SU-DHL-6 (cell line): Measurements from ENCODE around the gene NDUFB6.
A peak's percentile ranks its signal among the peaks of the same experiment; 100 is the strongest.
"Not testable (repeated sequence)": the region's sequence is repeated elsewhere in the genome, so short reads cannot be mapped to it uniquely, and the experiment has no call there.

Experiments used
- H2AFZ ChIP-seq: fragments of 200-600 bp; sonication (generic); 2 replicates; pipeline ENCODE4 v1.6.1; 2014; ENCODE audit warnings: low read depth, mild to moderate bottlenecking, moderate library complexity, mixed read lengths, antibody characterized with exemption, low read length; ENCODE audit not compliant: severe bottlenecking
- H3F3A ChIP-seq: fragments of 200-600 bp; shearing (Covaris generic); 2 replicates; pipeline ENCODE4 v1.6.0; 2016; ENCODE audit warnings: antibody characterized with exemption, mild to moderate bottlenecking; ENCODE audit not compliant: insufficient read depth
- H3K27ac ChIP-seq: fragments of 200-600 bp; sonication (generic); 2 replicates; pipeline ENCODE4 v1.5.1; 2016; ENCODE audit warnings: low read depth, mild to moderate bottlenecking, low read length, moderate library complexity, mixed read lengths
- H3K27me3 ChIP-seq: fragments of 200-600 bp; sonication (generic), shearing (Covaris generic); 2 replicates; pipeline ENCODE4 v1.6.0; 2014; ENCODE audit warnings: mild to moderate bottlenecking, low read length
- H3K36me3 ChIP-seq: fragments of 200-600 bp; sonication (generic); 2 replicates; pipeline ENCODE4 v1.6.1; 2014; ENCODE audit warnings: mild to moderate bottlenecking, low read length, mixed read lengths
- H3K4me2 ChIP-seq: fragments of 300-600, 200-600 bp; shearing (Covaris generic), sonication (generic); 2 replicates; pipeline ENCODE4 v1.6.0; 2014; ENCODE audit warnings: low read length, low read depth, mild to moderate bottlenecking; ENCODE audit not compliant: poor library complexity, severe bottlenecking
- H3K4me3 ChIP-seq: fragments of 200-600 bp; sonication (generic); 2 replicates; pipeline ENCODE4 v1.5.1; 2014; ENCODE audit warnings: antibody characterized with exemption, low read length, mild to moderate bottlenecking, mixed read lengths; ENCODE audit not compliant: insufficient read depth, poor library complexity, severe bottlenecking
- H3K79me2 ChIP-seq: fragments of 200-600 bp; sonication (generic); 2 replicates; pipeline ENCODE4 v1.6.1; 2014; ENCODE audit warnings: mild to moderate bottlenecking, low read length, moderate library complexity; ENCODE audit not compliant: insufficient read depth
- H3K9ac ChIP-seq: fragments of 200-600 bp; sonication (generic); 2 replicates; pipeline ENCODE4 v1.7.0; 2014; ENCODE audit warnings: mild to moderate bottlenecking, low read length
- H3K9me2 ChIP-seq: fragments of 200-600 bp; sonication (generic); replicated peaks from 2 replicates; pipeline ENCODE4 v1.6.1; 2014; ENCODE audit warnings: low read length; ENCODE audit not compliant: insufficient read depth
- H3K9me3 ChIP-seq: fragments of 200-600 bp; sonication (generic); 2 replicates; pipeline ENCODE4 v1.6.1; 2014; ENCODE audit warnings: low read length, mixed read lengths; ENCODE audit not compliant: insufficient read depth
- H4K20me1 ChIP-seq: fragments of 200-600 bp; sonication (generic); 2 replicates; pipeline ENCODE4 v1.6.1; 2014; ENCODE audit warnings: low read depth, mild to moderate bottlenecking, antibody characterized with exemption, low read length, moderate library complexity, mixed read lengths
- CTCF ChIP-seq: fragments of 200-600 bp; sonication (generic); IDR thresholded peaks from one replicate; pipeline ENCODE4 v1.5.1; 2017; ENCODE audit warnings: antibody characterized with exemption, mild to moderate bottlenecking, low read length, moderate library complexity; ENCODE audit not compliant: insufficient read depth, poor library complexity, severe bottlenecking
- EZH2phosphoT487 ChIP-seq: fragments of 200-600 bp; sonication (generic), shearing (Covaris generic); conservative IDR thresholded peaks from 2 replicates; pipeline ENCODE4 v1.6.1; 2018; ENCODE audit warnings: mild to moderate bottlenecking, antibody characterized with exemption, low read length, moderate library complexity, mixed read lengths

Gene NDUFB6

GRCh38 chr9:32525709-32526030 lies 47.3 kb downstream of the NDUFB6 start:
- no peaks in the 10 kb centered on the region for H3K27me3 ChIP-seq

GRCh38 chr9:32524892-32525708 lies 47.9 kb downstream of the NDUFB6 start:
- Histone ChIP-seq H3K4me3 (no peak overlapping the region), H3K9me2 (no peaks in the 10 kb centered on the region), H4K20me1 (no peaks in the 10 kb centered on the region), H3K9ac (no peak overlapping the region), H3K27me3 (no peaks in the 10 kb centered on the region), H3K9me3 (peaks cover 3% of the 10 kb centered on the region; the same call in 1 of the 2 replicates), H3K36me3 (0 out of 2 replicates have a peak, but pooled peaks cover 7% of the 10 kb centered on the region), H3K79me2 (no peaks in the 10 kb centered on the region), H3F3A (no peaks in the 10 kb centered on the region), H2AFZ (peak overlapping the region; percentile 83), H3K27ac (no peak overlapping the region), H3K4me2 (no peak overlapping the region)
- TF ChIP-seq CTCF (no peak), EZH2phosphoT487 (no peak)

More at GRCh38 chr9:32525709-32526030, 47.3 kb downstream of the NDUFB6 start:
- H4K20me1 ChIP-seq: no peaks in the 10 kb centered on the region
- peak overlapping the region; percentile 83 for H2AFZ ChIP-seq
- peak overlapping the region; percentile 43 for H3K9ac ChIP-seq
- H3K27ac ChIP-seq: no peak overlapping the region
- no peaks in the 10 kb centered on the region for H3F3A ChIP-seq
- H3K4me2 ChIP-seq: peak overlapping the region; percentile 88
- no peaks in the 10 kb centered on the region for H3K79me2 ChIP-seq
- 0 out of 2 replicates have a peak, but pooled peaks cover 7% of the 10 kb centered on the region for H3K36me3 ChIP-seq
- TF ChIP-seq EZH2phosphoT487 (no peak), CTCF (no peak)
- H3K4me3 ChIP-seq: peak overlapping the region; percentile 66
- no peaks in the 10 kb centered on the region for H3K9me2 ChIP-seq
- H3K9me3 ChIP-seq: 0 out of 2 replicates have a peak, but pooled peaks cover 3% of the 10 kb centered on the region

GRCh38 chr9:32524558-32524891 lies 48.4 kb downstream of the NDUFB6 start:
- not testable (repeated sequence) for H3F3A ChIP-seq, H3K9me2 ChIP-seq, H3K27me3 ChIP-seq, H4K20me1 ChIP-seq, H3K27ac ChIP-seq, H3K9me3 ChIP-seq, H3K4me3 ChIP-seq, H3K79me2 ChIP-seq, H3K9ac ChIP-seq, H3K4me2 ChIP-seq, H2AFZ ChIP-seq, H3K36me3 ChIP-seq

- Histone ChIP-seq H3K4me3 (no peak overlapping the region), H2AFZ (no peak overlapping the region), H3K9me2 (no peaks in the 10 kb centered on the region), H3K4me2 (no peak overlapping the region), H3K27ac (no peak overlapping the region), H3F3A (no peaks in the 10 kb centered on the region), H3K36me3 (0 out of 2 replicates have a peak, but pooled peaks cover 7% of the 10 kb centered on the region), H3K79me2 (no peaks in the 10 kb centered on the region), H4K20me1 (no peaks in the 10 kb centered on the region), H3K9me3 (peaks cover 8% of the 10 kb centered on the region; the same call in 1 of the 2 replicates), H3K27me3 (no peaks in the 10 kb centered on the region), H3K9ac (no peak overlapping the region)
- TF ChIP-seq EZH2phosphoT487: no peak
Measured at GRCh38 chr9:32523910-32524309, 49.0 kb downstream of the NDUFB6 start.
